Fibroblast of peridontal ligament (primary cell): ENCODE data around the gene UBN2.
A peak's percentile ranks its signal among the peaks of the same experiment; 100 is the strongest.
"Not testable (repeated sequence)": the region's sequence is repeated elsewhere in the genome, so short reads cannot be mapped to it uniquely, and the experiment has no call there.

ENCODE experiments used
- DNase-seq: peaks from one replicate; pipeline ENCODE4 v3.0.0-alpha.2; 2010; ENCODE audit errors: extremely low read depth

Gene UBN2

DNA sequence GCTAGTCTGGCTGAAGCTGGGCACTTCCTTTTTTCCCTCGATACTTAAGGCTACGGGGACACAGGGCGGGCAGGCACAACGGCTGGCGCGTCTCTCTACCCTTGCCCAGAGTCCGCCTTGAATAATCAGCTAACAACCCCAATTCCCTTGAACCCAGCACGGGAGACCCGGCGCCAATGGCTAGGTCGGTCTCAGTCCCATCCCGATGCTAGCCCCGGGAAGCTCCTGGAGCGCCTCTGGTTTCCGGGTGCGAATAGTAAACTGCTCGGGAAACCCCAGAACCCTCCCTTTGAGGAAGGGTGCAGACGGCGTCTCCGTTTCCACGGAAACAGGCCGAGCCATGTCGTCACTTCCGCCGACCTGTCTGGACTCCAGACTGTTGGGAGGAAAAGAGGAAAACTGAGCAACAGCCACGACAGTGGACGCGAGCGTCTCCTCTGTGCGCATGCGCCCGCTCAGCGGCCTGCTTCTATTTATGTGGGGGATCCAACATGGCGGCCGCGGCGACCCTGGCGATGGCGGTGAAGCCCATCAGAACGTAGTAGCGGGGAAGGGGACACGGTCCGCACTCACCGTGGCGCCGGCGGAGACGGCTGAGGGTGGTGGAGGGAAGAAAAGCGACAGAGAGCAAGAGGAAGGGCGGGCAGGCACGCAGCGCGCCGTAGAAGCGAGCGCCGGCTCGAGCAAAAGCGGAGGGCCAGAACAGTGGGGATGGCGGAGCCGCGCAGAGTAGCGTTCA is at the start of gene UBN2:
TSS of gene UBN2 (plus strand) at position 464 of the 739 bp plus-strand sequence. CDS start at position 712, 248 bp downstream.
- peak; percentile 98 for DNase-seq

GRCh38 chr7:139181404-139181803 is 49.6 kb upstream of the UBN2 start:
- DNase-seq: no peak

GRCh38 chr7:139182363-139182762 is 48.7 kb upstream of the UBN2 start:
- DNase-seq: no peak

- DNase-seq: no peak
These were observed 47.8 kb upstream of the UBN2 start for GRCh38 chr7:139183251-139183650.

- no peak for DNase-seq
These were observed 47.1 kb upstream of the UBN2 start for GRCh38 chr7:139183878-139184338.

GRCh38 chr7:139186146-139186545 is 44.9 kb upstream of the UBN2 start:
- DNase-seq: no peak

DNA sequence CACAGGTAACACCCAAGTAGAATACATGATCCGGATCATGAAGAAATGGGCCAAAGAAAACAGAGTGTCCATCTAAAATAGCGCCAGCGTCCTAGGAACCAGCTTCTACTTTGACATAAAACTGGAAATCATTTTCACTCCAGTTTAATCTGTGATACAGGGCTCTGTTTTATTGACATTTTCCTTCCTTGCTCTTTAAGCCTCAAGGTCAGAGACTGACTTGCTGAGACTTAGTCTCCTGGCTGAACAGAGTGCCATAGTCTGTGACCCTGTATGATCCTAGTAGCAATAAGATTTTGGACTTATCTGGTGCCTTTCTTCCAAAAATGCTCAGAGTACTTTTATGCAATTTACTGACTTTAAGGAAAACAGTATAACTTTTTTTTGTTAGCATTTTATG is 41.7 kb upstream of the UBN2 start:
- DNase-seq: no peak

- DNase-seq: no peak
These were observed 38.9 kb upstream of the UBN2 start for GRCh38 chr7:139192014-139192706.

DNA sequence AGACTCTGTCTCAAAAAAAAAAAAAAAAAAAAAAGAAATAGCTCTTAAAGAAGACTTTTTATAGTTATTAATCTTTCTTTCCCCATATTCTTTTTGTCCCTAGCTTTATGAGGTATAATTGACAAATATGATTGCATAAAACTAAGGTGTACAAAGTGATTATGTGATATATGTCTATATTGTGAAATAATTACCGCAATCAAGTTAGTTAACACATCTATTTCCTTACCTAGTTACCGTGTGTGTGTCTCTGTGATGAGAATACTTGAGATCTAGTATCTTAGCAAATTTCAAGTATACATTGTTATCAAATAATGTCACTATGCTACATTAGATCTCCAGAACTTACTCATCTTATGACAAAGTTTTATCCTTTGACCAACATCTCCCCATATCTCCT is 30.7 kb upstream of the UBN2 start:
- DNase-seq: no peak

- no peak for DNase-seq
These were observed 27.0 kb upstream of the UBN2 start for GRCh38 chr7:139203992-139204391.

DNA sequence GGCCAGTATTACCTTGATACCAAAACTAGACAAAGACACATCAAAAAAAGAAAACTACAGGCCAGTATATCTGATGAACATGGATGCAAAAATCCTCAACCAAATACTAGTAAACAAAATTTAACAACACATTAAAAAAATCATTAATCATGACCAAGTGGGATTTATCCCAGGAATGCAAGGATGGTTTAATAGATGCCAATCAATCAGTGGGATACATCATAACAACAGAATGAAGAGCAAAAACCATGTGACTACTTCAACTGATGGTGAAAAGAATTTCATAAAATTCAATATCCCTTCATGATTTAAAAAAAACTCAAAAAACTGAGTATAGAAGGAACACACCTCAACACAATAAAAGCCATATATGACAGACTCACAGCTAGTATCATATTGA is 25.2 kb upstream of the UBN2 start:
- no peak for DNase-seq

DNA sequence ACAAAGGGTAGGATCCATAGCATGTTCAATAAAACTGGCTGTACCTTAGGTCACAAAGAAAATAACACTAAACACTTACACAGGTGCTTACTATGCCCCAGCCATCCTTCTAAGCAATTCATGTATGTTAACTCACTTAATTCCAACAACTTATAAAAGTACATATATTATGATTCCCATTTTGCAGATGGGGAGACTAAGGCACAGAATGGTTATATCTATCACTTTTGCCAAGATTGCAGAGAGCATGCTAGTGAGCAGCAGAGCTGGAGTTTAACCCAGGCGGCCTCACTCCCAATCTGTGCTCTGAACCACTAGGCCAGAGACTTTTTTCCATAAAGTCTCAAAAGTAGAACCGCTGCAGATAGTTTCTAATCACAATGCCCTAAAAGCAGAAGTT is 18.9 kb upstream of the UBN2 start:
- no peak for DNase-seq

GRCh38 chr7:139213489-139213888 is 17.5 kb upstream of the UBN2 start:
- not testable (repeated sequence) for DNase-seq

- no peak for DNase-seq
These were observed 12.9 kb upstream of the UBN2 start for GRCh38 chr7:139218173-139218572.

GRCh38 chr7:139224219-139224618 is 6.8 kb upstream of the UBN2 start:
- no peak for DNase-seq

- DNase-seq: not testable (repeated sequence)
These were observed 6.2 kb upstream of the UBN2 start for GRCh38 chr7:139224836-139225235.

GRCh38 chr7:139225286-139226157 is 5.5 kb upstream of the UBN2 start:
- DNase-seq: not testable (repeated sequence)

DNA sequence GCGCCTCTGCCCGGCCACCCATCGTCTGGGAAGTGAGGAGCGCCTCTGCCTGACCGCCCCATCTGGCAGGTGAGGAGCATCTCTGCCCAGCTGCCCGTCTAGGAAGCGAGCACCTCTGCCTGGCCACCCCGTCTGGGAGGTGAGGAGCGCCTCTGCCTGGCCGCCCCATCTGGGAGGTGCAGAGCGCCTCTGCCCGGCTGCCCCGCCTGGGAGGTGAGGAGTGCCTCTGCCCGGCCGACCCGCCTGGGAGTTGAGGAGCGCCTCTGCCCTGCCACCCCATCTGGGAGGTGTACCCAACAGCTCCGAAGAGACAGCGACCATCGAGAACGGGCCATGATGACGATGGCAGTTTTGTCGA is 4.9 kb upstream of the UBN2 start:
- not testable (repeated sequence) for DNase-seq

DNA sequence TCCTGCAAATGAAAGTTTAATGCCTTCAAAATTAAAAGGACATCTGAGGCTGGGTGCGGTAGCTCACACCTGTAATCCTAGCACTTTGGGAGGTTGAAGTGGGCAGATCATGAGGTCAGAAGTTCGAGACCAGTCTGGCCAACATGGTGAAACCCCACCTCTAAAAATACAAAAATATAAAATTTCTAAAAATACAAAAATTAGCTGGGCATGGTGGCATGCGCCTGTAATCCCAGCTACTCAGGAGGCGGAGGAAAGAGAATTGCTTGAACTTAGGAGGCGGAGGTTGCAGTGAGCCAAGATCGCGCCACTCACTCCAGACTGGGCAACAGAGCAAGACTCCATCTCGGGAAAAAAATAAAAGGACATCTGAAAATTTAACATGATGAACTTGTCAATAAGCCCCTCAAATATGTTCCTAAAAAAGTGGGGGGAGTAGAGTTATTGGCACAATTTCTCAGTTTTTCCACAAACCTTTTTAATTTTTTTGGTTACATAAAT is 4.0 kb upstream of the UBN2 start:
- DNase-seq: not testable (repeated sequence)

DNA sequence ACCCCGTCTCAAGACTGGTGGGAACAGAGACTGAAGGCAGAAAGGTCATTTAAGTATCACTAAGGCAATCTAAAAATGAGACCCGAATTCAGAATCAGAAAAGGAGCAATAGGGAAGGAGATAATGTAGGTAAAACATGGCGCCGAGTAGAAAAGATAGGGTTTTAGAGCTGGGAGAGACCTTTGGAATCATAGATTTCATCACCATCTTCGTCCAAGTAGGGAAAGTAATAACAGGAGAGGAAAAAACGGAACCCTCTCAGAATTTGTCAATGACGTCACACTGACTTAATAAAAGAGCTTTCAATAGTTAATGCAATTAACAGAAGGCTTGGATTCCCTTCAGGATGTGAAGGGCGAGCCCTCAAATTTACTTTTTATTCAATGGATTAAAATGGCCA is 1.0 kb upstream of the UBN2 start:
- no peak for DNase-seq

GRCh38 chr7:139230484-139230773 is 608 bp upstream of the UBN2 start:
- no peak for DNase-seq
